Thoracic aorta (tissue), 2 donors: ENCODE measurements around the gene TNNT2. TPM values are rescaled to one million over a fixed set of nuclear protein-coding genes. Genes with fewer than 3 reads are reported as not detected.

ENCODE experiments used
- ATAC-seq: fragments of 150-250 bp; one replicate; pipeline ENCODE4 v1.8.0; 2017; ENCODE audit warnings: low read depth; ENCODE audit not compliant: insufficient number of reproducible peaks, low FRiP score
- DNase-seq: peaks from one replicate; pipeline ENCODE4 v3.0.0-alpha.2; 2020; ENCODE audit warnings: low spot score
- H3K27ac ChIP-seq, 2 donors: fragments of 200-600 bp; sonication (generic); 1 replicate in 1 of 2; 2 replicates in 1 of 2; pipeline ENCODE4 v1.5.1; 2016; ENCODE audit warnings: mild to moderate bottlenecking in 2 of 2, moderate library complexity in 2 of 2
- H3K27me3 ChIP-seq: fragments of 200-600 bp; sonication (generic); replicated peaks from 2 replicates; pipeline ENCODE4 v1.6.0; 2016; ENCODE audit warnings: mild to moderate bottlenecking; ENCODE audit not compliant: insufficient read depth
- H3K36me3 ChIP-seq: fragments of 200-600 bp; sonication (generic); one replicate; pipeline ENCODE4 v1.5.1; 2016
- H3K4me1 ChIP-seq, 2 donors: fragments of 200-600 bp; sonication (generic); 1 replicate in 1 of 2; 2 replicates in 1 of 2; pipeline versions ENCODE4 v1.5.1 to v1.6.0; 2016; ENCODE audit warnings: low read depth in 2 of 2, mild to moderate bottlenecking in 1 of 2; ENCODE audit not compliant: control insufficient read depth in 1 of 2
- H3K4me3 ChIP-seq: fragments of 200-600 bp; sonication (generic); 2 replicates; pipeline ENCODE4 v1.5.1; 2016; ENCODE audit warnings: mild to moderate bottlenecking
- H3K9me3 ChIP-seq: fragments of 200-600 bp; sonication (generic); 2 replicates; pipeline ENCODE4 v1.5.1; 2016
- total RNA-seq, 2 donors: library from RNA; depleted of rRNA; stranded (reverse); fragments of >200 nt; gene quantifications; one replicate each; pipeline versions ENCODE4 v1.1.0 to v1.2.3, GENCODE V29; 2016
- TF ChIP-seq, protein P1 (sequence below): fragments of 200-600 bp; sonication (generic); IDR thresholded peaks from one replicate; pipeline ENCODE4 v1.5.1; 2019; ENCODE audit warnings: antibody characterized with exemption

Gene TNNT2
- total RNA-seq, 2 donors from 2014 or later = 0.21 TPM; not detected in 1

DNA sequence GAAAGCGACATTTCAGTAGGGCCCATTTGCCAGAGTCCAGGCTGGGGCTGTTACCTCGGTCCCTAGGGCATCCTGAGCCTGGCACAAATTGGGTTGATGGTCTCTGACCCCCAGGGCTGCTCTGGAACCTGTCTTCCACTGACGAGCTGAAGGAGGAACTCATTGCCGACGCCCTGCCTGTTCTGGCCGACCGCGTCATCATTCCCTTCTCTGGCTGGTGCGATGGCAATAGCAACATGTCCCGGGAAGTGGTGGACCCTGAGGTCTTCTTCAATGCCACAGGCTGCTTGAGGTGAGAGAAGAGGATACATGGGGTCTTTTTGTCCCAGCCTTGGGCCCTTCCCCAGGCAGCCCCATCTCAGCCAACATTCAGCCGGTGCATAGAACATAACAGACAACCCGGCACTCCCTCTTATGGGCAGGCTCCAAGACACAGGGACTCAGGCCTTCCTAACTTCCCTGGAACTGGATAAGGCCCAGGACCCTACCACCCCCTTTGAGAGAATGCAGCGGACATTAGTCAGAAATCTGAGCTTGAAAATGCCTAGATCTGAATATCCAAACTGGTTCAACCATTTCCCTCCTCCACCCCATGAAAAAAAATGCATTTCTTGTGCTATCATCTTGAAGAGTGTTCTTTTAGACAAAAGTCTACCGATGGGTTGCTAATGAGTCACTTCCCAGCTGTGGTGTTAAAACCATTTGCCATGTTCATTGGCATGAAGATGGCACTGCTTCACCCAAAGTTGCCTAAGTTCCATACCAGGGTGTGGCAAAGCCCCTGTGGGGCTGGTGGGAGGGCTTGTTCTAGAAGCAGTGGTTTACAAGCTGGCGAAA lies 58.8 kb downstream of the TNNT2 start:
- Histone ChIP-seq H3K4me1 (no peaks in the 10 kb centered on the region), H3K27me3 (no peaks in the 10 kb centered on the region), H3K4me3 (no peak overlapping the region), H3K27ac (no peak overlapping the region), H3K9me3 (no peaks in the 10 kb centered on the region), H3K36me3 (no peaks in the 10 kb centered on the region)
- ATAC-seq (no peak), DNase-seq (no peak)
- TF ChIP-seq, protein P1, sequence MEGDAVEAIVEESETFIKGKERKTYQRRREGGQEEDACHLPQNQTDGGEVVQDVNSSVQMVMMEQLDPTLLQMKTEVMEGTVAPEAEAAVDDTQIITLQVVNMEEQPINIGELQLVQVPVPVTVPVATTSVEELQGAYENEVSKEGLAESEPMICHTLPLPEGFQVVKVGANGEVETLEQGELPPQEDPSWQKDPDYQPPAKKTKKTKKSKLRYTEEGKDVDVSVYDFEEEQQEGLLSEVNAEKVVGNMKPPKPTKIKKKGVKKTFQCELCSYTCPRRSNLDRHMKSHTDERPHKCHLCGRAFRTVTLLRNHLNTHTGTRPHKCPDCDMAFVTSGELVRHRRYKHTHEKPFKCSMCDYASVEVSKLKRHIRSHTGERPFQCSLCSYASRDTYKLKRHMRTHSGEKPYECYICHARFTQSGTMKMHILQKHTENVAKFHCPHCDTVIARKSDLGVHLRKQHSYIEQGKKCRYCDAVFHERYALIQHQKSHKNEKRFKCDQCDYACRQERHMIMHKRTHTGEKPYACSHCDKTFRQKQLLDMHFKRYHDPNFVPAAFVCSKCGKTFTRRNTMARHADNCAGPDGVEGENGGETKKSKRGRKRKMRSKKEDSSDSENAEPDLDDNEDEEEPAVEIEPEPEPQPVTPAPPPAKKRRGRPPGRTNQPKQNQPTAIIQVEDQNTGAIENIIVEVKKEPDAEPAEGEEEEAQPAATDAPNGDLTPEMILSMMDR = no peak

DNA sequence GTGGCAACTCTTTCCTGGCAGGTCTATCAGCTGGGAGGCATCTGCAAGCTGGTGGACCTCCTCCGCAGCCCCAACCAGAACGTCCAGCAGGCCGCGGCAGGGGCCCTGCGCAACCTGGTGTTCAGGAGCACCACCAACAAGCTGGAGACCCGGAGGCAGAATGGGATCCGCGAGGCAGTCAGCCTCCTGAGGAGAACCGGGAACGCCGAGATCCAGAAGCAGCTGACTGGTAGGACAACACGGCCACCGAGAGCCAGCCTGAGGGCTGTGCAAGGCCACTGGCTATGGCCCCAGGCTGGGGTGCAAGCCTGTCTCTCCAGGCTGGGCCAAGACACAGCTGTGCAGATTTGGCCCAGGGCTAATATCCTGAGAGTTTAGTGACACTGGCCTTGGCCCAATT lies 59.9 kb downstream of the TNNT2 start:
- Histone ChIP-seq H3K27ac (no peak overlapping the region), H3K4me1 (no peaks in the 10 kb centered on the region), H3K36me3 (no peaks in the 10 kb centered on the region), H3K4me3 (no peak overlapping the region), H3K27me3 (no peaks in the 10 kb centered on the region), H3K9me3 (no peaks in the 10 kb centered on the region)
- ATAC-seq (no peak), DNase-seq (no peak)
- TF ChIP-seq, protein P1 = no peak

DNA sequence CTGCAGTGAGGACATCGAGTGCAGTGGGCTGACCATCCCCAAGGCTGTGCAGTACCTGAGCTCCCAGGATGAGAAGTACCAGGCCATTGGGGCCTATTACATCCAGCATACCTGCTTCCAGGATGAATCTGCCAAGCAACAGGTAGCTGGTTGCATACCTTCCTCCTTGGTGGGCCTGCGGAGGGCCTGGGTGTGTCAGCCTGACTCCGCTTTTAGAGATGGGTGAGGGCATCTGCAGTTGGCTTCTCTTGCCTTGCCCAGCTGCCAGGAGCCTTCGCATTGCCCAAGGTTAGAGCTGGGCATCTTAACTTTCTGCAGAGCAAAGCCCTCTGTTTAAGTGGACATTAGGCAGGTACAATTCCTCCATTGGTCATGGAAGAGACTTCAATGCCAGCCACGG lies 60.9 kb downstream of the TNNT2 start:
- Histone ChIP-seq H3K4me3 (no peak overlapping the region), H3K27me3 (no peaks in the 10 kb centered on the region), H3K4me1 (no peaks in the 10 kb centered on the region), H3K36me3 (no peaks in the 10 kb centered on the region), H3K9me3 (no peaks in the 10 kb centered on the region), H3K27ac (no peak overlapping the region)
- TF ChIP-seq, protein P1 = no peak
- ATAC-seq (no peak), DNase-seq (no peak)

DNA sequence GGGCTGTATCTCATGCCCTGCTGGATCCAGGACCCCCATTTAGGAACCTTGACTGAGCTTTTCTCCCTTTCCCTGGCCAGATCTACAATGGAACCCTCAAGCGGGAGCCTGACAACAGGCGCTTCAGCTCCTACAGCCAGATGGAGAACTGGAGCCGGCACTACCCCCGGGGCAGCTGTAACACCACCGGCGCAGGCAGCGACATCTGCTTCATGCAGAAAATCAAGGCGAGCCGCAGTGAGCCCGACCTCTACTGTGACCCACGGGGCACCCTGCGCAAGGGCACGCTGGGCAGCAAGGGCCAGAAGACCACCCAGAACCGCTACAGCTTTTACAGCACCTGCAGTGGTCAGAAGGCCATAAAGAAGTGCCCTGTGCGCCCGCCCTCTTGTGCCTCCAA lies 64.4 kb downstream of the TNNT2 start:
- Histone ChIP-seq H3K4me1 (no peaks in the 10 kb centered on the region), H3K36me3 (no peaks in the 10 kb centered on the region), H3K27me3 (no peaks in the 10 kb centered on the region), H3K27ac (no peak overlapping the region), H3K4me3 (no peak overlapping the region), H3K9me3 (no peaks in the 10 kb centered on the region)
- TF ChIP-seq, protein P1 = no peak
- DNase-seq (no peak), ATAC-seq (no peak)

GRCh38 chr1:201312298-201312697 lies 65.2 kb downstream of the TNNT2 start:
- TF ChIP-seq, protein P1 = no peak

More at GRCh38 chr1:201312298-201312697, 65.2 kb downstream of the TNNT2 start:
- Histone ChIP-seq H3K36me3 (no peaks in the 10 kb centered on the region), H3K27ac (no peak overlapping the region), H3K4me3 (no peak overlapping the region), H3K4me1 (no peaks in the 10 kb centered on the region), H3K9me3 (no peaks in the 10 kb centered on the region), H3K27me3 (no peaks in the 10 kb centered on the region)
- ATAC-seq (no peak), DNase-seq (no peak)
